DOHH2 (cell line): ENCODE results near the gene GPR42.
"Not testable (repeated sequence)": the region's sequence is repeated elsewhere in the genome, so short reads cannot be mapped to it uniquely, and the experiment has no call there.

ENCODE experiments used
- H3F3A ChIP-seq: fragments of 200-600 bp; sonication (generic), shearing (Covaris generic); 2 replicates; pipeline ENCODE4 v1.6.0; 2016; ENCODE audit warnings: antibody characterized with exemption, mild to moderate bottlenecking; ENCODE audit not compliant: control insufficient read depth, insufficient read depth
- H3K27ac ChIP-seq: fragments of 200-600 bp; sonication (generic); 2 replicates; pipeline ENCODE4 v1.5.1; 2014; ENCODE audit warnings: low read depth, mild to moderate bottlenecking, low read length, moderate library complexity
- H3K27me3 ChIP-seq: fragments of 200-600 bp; sonication (generic); 2 replicates; pipeline ENCODE4 v1.6.1; 2014; ENCODE audit warnings: mild to moderate bottlenecking, low read length, mixed read lengths; ENCODE audit not compliant: control insufficient read depth
- H3K36me3 ChIP-seq: fragments of 200-600 bp; sonication (generic); 2 replicates; pipeline ENCODE4 v1.6.1; 2014; ENCODE audit warnings: mild to moderate bottlenecking, low read length, moderate library complexity, mixed read lengths; ENCODE audit not compliant: control insufficient read depth
- H3K4me1 ChIP-seq: fragments of 200-600 bp; sonication (generic); 2 replicates; pipeline ENCODE4 v1.6.1; 2014; ENCODE audit warnings: mild to moderate bottlenecking, low read length, mixed read lengths; ENCODE audit not compliant: control insufficient read depth
- H3K4me2 ChIP-seq: fragments of 200-600 bp; sonication (generic); 2 replicates; pipeline ENCODE4 v1.6.0; 2014; ENCODE audit warnings: mild to moderate bottlenecking, low read length, moderate library complexity
- H3K4me3 ChIP-seq: fragments of 200-600 bp; sonication (generic); 2 replicates; pipeline ENCODE4 v1.5.1; 2014; ENCODE audit warnings: mild to moderate bottlenecking, low read length, mixed read lengths
- H3K79me2 ChIP-seq: fragments of 200-600 bp; sonication (generic); 2 replicates; pipeline ENCODE4 v1.6.1; 2014; ENCODE audit warnings: mild to moderate bottlenecking, low read length, mixed read lengths; ENCODE audit not compliant: control insufficient read depth
- H3K9me2 ChIP-seq: fragments of 200-600 bp; sonication (generic); replicated peaks from 2 replicates; pipeline ENCODE4 v1.6.1; 2014; ENCODE audit warnings: mild to moderate bottlenecking, low read length, mixed read lengths; ENCODE audit not compliant: control insufficient read depth
- H3K9me3 ChIP-seq: fragments of 200-600 bp; sonication (generic); 2 replicates; pipeline ENCODE4 v1.6.1; 2014; ENCODE audit warnings: antibody characterized with exemption, low read length, mixed read lengths; ENCODE audit not compliant: control insufficient read depth, insufficient read depth
- H4K20me1 ChIP-seq: fragments of 200-600 bp; sonication (generic); 2 replicates; pipeline ENCODE4 v1.6.0; 2014; ENCODE audit warnings: low read depth, mild to moderate bottlenecking, antibody characterized with exemption, low read length, moderate library complexity; ENCODE audit not compliant: control insufficient read depth, insufficient read depth
- CTCF ChIP-seq: fragments of 200-600 bp; sonication (generic); IDR thresholded peaks from one replicate; pipeline ENCODE4 v1.5.1; 2014; ENCODE audit warnings: antibody characterized with exemption, mild to moderate bottlenecking, low read depth, low read length; ENCODE audit not compliant: poor library complexity, severe bottlenecking
- EZH2phosphoT487 ChIP-seq: fragments of 200-600 bp; sonication (generic); IDR thresholded peaks from 2 replicates; pipeline ENCODE4 v1.6.1; 2017; ENCODE audit warnings: borderline replicate concordance, mild to moderate bottlenecking, antibody characterized with exemption, low read length, moderate library complexity, mixed read lengths

Gene GPR42

GRCh38 chr19:35399948-35400772 lies 29.3 kb downstream of the GPR42 start:
- Histone ChIP-seq H3K79me2 (no peaks in the 10 kb centered on the region), H4K20me1 (0 out of 2 replicates have a peak, but pooled peaks cover 2% of the 10 kb centered on the region), H3K4me1 (no peaks in the 10 kb centered on the region), H3K9me2 (no peaks in the 10 kb centered on the region), H3K27ac (no peak overlapping the region), H3F3A (no peaks in the 10 kb centered on the region), H3K27me3 (peaks cover 16% of the 10 kb centered on the region; the same call in 1 of the 2 replicates), H3K36me3 (no peaks in the 10 kb centered on the region), H3K9me3 (no peaks in the 10 kb centered on the region), H3K4me3 (no peak overlapping the region), H3K4me2 (no peak overlapping the region)
- TF ChIP-seq CTCF: no peak
- TF ChIP-seq EZH2phosphoT487: no peak

- H3K9me2 ChIP-seq: no peaks in the 10 kb centered on the region
- H3K79me2 ChIP-seq: no peaks in the 10 kb centered on the region
- H3K36me3 ChIP-seq: no peaks in the 10 kb centered on the region
Measured at GRCh38 chr19:35400773-35401100, 29.9 kb downstream of the GPR42 start.

GRCh38 chr19:35401416-35401815 lies 30.5 kb downstream of the GPR42 start:
- H4K20me1 ChIP-seq, H3K36me3 ChIP-seq: not testable (repeated sequence)

More at GRCh38 chr19:35400773-35401100, 29.9 kb downstream of the GPR42 start:
- no peaks in the 10 kb centered on the region for H3F3A ChIP-seq
- H3K9me3 ChIP-seq: no peaks in the 10 kb centered on the region
- TF ChIP-seq CTCF: no peak
- TF ChIP-seq EZH2phosphoT487: no peak
- 0 out of 2 replicates have a peak, but pooled peaks cover 2% of the 10 kb centered on the region for H4K20me1 ChIP-seq
- H3K4me3 ChIP-seq: no peak overlapping the region
- no peak overlapping the region for H3K27ac ChIP-seq
- H3K4me2 ChIP-seq: no peak overlapping the region
- H3K27me3 ChIP-seq: peaks cover 19% of the 10 kb centered on the region
- 0 out of 2 replicates have a peak, but pooled peaks cover 1% of the 10 kb centered on the region for H3K4me1 ChIP-seq

GRCh38 chr19:35403116-35403760 lies 32.4 kb downstream of the GPR42 start:
- 0 out of 2 replicates have a peak, but pooled peaks cover 3% of the 10 kb centered on the region for H3K4me1 ChIP-seq
- H3K27ac ChIP-seq: no peak overlapping the region
- TF ChIP-seq CTCF (no peak), EZH2phosphoT487 (no peak)
- no peaks in the 10 kb centered on the region for H3K79me2 ChIP-seq
- H3K27me3 ChIP-seq: peaks cover 18% of the 10 kb centered on the region
- H3K4me2 ChIP-seq: no peak overlapping the region
- H3K9me2 ChIP-seq: no peaks in the 10 kb centered on the region
- H3K36me3 ChIP-seq: no peaks in the 10 kb centered on the region
- H3K4me3 ChIP-seq: no peak overlapping the region
- H3F3A ChIP-seq: no peaks in the 10 kb centered on the region
- H3K9me3 ChIP-seq: no peaks in the 10 kb centered on the region
- 0 out of 2 replicates have a peak, but pooled peaks cover 2% of the 10 kb centered on the region for H4K20me1 ChIP-seq

More at GRCh38 chr19:35401416-35401815, 30.5 kb downstream of the GPR42 start:
- not testable (repeated sequence) for H3K79me2 ChIP-seq, H3K27ac ChIP-seq, H3K9me2 ChIP-seq, H3F3A ChIP-seq, H3K4me1 ChIP-seq, H3K4me2 ChIP-seq, H3K9me3 ChIP-seq, H3K4me3 ChIP-seq
- H3K27me3 ChIP-seq: peaks cover 18% of the 10 kb centered on the region
